MM.1S (cell line): ENCODE data around the gene RPS2.
A peak's percentile ranks its signal among the peaks of the same experiment; 100 is the strongest.

Source experiments
- DNase-seq: peaks from one replicate; pipeline ENCODE4 v3.0.0-alpha.2; 2015
- H2AFZ ChIP-seq: fragments of 300-600 bp; sonication (generic); 2 replicates; pipeline ENCODE4 v1.6.0; 2016; ENCODE audit warnings: antibody characterized with exemption, low read length
- H3F3A ChIP-seq: fragments of 300-600 bp; sonication (generic); 2 replicates; pipeline ENCODE4 v1.6.1; 2016; ENCODE audit warnings: mild to moderate bottlenecking, antibody characterized with exemption, low read length, moderate library complexity, mixed read lengths; ENCODE audit not compliant: insufficient read depth
- H3K27ac ChIP-seq: fragments of 300-600 bp; sonication (generic); 2 replicates; pipeline ENCODE4 v1.5.1; 2016; ENCODE audit warnings: mild to moderate bottlenecking, low read length
- H3K27me3 ChIP-seq: fragments of 300-600 bp; sonication (generic); replicated peaks from 2 replicates; pipeline ENCODE4 v1.6.0; 2016; ENCODE audit warnings: low read length; ENCODE audit not compliant: insufficient read depth
- H3K36me3 ChIP-seq: fragments of 300-600 bp; sonication (generic); replicated peaks from 2 replicates; pipeline ENCODE4 v1.6.1; 2016; ENCODE audit warnings: mild to moderate bottlenecking, low read length, mixed read lengths; ENCODE audit not compliant: insufficient read depth
- H3K4me1 ChIP-seq: fragments of 300-600 bp; sonication (generic); 2 replicates; pipeline ENCODE4 v1.6.1; 2016; ENCODE audit warnings: low read length, mixed read lengths
- H3K4me2 ChIP-seq: fragments of 300-600 bp; sonication (generic); 2 replicates; pipeline ENCODE4 v1.6.0; 2016; ENCODE audit warnings: low read depth, low read length
- H3K4me3 ChIP-seq: fragments of 300-600 bp; sonication (generic); 2 replicates; pipeline ENCODE4 v1.5.1; 2016; ENCODE audit warnings: low read length, mixed read lengths
- H3K79me2 ChIP-seq: fragments of 300-600 bp; sonication (generic); 2 replicates; pipeline ENCODE4 v1.6.1; 2016; ENCODE audit warnings: mixed run types, low read length, mixed read lengths
- H3K9ac ChIP-seq: fragments of 300-600 bp; sonication (generic); 2 replicates; pipeline ENCODE4 v1.6.1; 2016; ENCODE audit warnings: low read length, mixed read lengths
- H3K9me2 ChIP-seq: fragments of 300-600 bp; sonication (generic); replicated peaks from 2 replicates; pipeline ENCODE4 v1.6.1; 2016; ENCODE audit warnings: mild to moderate bottlenecking, low read length, mixed read lengths; ENCODE audit not compliant: insufficient read depth
- H3K9me3 ChIP-seq: fragments of 300-600 bp; sonication (generic); replicated peaks from 2 replicates; pipeline ENCODE4 v1.6.1; 2016; ENCODE audit warnings: mild to moderate bottlenecking, low read length, mixed read lengths; ENCODE audit not compliant: insufficient read depth
- H4K20me1 ChIP-seq: fragments of 300-600 bp; sonication (generic); 2 replicates; pipeline ENCODE4 v1.6.1; 2016; ENCODE audit warnings: mild to moderate bottlenecking, low read length, moderate library complexity, mixed read lengths; ENCODE audit not compliant: insufficient read depth
- CTCF ChIP-seq: fragments of 300-600 bp; sonication (generic); IDR thresholded peaks from 2 replicates; pipeline ENCODE4 v1.5.1; 2016; ENCODE audit warnings: antibody characterized with exemption, low read length, mixed read lengths
- EZH2 ChIP-seq: fragments of 300-600 bp; sonication (generic); optimal IDR thresholded peaks from 2 replicates; pipeline ENCODE3; 2017; ENCODE audit warnings: low read depth, mild to moderate bottlenecking, antibody characterized with exemption, low read length, mixed read lengths
- EZH2phosphoT487 ChIP-seq: fragments of 300-600 bp; sonication (generic); IDR thresholded peaks from 2 replicates; pipeline ENCODE4 v1.6.1; 2018; ENCODE audit warnings: antibody characterized with exemption, low read length

RPS2 gene

GRCh38 chr16:1984347-1985225 lies 20.0 kb upstream of the RPS2 start:
- peaks cover 16% of the 10 kb centered on the region for H3K79me2 ChIP-seq
- H3K27me3 ChIP-seq: peaks cover 39% of the 10 kb centered on the region
- peak overlapping the region; percentile 99 for H3K4me3 ChIP-seq
- 0 out of 2 replicates have a peak, but pooled peaks cover 4% of the 10 kb centered on the region for H3K36me3 ChIP-seq
- TF ChIP-seq CTCF: no peak
- TF ChIP-seq EZH2phosphoT487: no peak
- no peak for TF ChIP-seq EZH2
- H3K9ac ChIP-seq: peak overlapping the region; percentile 86
- H3K4me2 ChIP-seq: peak overlapping the region; percentile 91
- H4K20me1 ChIP-seq: no peaks in the 10 kb centered on the region
- no peak for DNase-seq
- no peaks in the 10 kb centered on the region for H3K9me3 ChIP-seq
- no peaks in the 10 kb centered on the region for H3K9me2 ChIP-seq
- peaks cover 27% of the 10 kb centered on the region for H3F3A ChIP-seq
- H3K27ac ChIP-seq: no peak overlapping the region
- H2AFZ ChIP-seq: peak overlapping the region; percentile 9
- H3K4me1 ChIP-seq: peaks cover 16% of the 10 kb centered on the region

DNA sequence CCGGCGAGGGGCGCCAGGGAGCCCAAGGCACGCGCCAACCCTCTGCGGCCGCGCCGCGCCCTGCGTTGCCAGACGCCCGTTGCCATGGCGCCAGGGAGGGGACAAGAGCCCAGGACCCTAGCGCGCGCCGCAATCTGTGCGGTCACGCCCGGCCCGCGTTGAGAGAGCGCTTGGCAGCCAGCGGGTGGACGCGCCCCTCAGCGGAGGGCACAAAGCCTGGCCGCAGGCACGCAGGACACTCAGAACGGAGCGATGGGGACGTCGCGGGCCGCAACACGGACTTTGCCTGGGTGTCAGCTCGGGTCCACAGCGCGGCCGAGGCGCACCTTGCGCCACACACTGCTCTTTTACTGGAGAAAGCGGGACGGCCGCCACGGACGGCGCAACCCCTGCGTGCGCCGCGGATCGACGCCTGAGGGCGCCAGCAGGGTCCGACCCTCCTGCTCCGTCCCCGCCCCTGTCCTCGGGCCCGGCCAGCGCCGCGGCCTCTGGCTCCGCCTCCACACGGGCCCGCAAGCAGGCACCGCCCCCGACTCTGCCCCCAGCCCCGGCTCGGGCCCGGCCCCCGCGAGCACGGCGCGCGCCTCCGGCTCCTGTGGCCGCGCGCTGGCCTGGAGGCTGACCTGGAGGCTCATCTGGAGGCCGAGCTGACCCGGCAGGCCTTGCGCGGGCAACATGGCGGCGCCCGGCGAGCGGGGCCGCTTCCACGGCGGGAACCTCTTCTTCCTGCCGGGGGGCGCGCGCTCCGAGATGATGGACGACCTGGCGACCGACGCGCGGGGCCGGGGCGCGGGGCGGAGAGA lies 19.1 kb upstream of the RPS2 start, which contains the start of gene GFER:
Gene GFER (plus strand): TSS at position 650 of the 803 bp plus-strand sequence. CDS start 26 bp downstream, at position 676.
- peaks cover 39% of the 10 kb centered on the region for H3K27me3 ChIP-seq
- H3K9me3 ChIP-seq: no peaks in the 10 kb centered on the region
- H3K79me2 ChIP-seq: peaks cover 16% of the 10 kb centered on the region
- no peaks in the 10 kb centered on the region for H4K20me1 ChIP-seq
- H2AFZ ChIP-seq: peak within 1 kb of the TSS; percentile 62
- peaks cover 27% of the 10 kb centered on the region for H3F3A ChIP-seq
- H3K36me3 ChIP-seq: 0 out of 2 replicates have a peak, but pooled peaks cover 4% of the 10 kb centered on the region
- peak within 1 kb of the TSS; percentile 86 for H3K9ac ChIP-seq
- no peak within 1 kb of the TSS for H3K27ac ChIP-seq
- H3K4me1 ChIP-seq: peaks cover 16% of the 10 kb centered on the region
- TF ChIP-seq CTCF (peak; percentile 39), EZH2phosphoT487 (no peak), EZH2 (no peak)
- no peaks in the 10 kb centered on the region for H3K9me2 ChIP-seq
- H3K4me3 ChIP-seq: peak within 1 kb of the TSS; percentile 99
- H3K4me2 ChIP-seq: peak within 1 kb of the TSS; percentile 97
- DNase-seq: peak; percentile 90

DNA sequence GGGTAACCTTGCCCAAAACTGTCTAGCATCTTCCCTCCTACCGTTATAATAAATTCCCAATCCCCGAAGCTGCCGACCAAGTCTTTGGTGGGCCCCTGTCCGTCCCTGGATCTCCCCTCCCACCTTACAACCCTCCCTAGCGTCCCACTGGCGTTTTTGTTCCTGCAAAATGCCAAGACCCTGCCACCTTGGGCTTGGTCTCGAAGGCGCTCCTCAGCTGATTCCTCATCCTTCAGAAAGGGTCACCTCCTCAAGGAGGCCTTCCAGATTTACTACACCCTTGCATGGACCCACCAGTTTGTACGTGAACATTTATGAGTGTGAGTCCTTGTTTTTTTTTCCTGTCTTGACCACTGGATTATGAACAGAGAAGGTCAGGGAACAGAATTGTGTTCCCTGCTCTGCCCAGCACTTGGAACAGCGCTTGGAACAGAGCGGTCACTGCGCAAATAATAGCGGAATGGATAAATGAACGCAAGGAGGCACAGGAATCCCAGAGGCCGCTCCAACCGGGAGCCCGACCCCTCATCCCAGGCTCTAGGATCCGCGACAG lies 18.4 kb upstream of the RPS2 start:
- Histone ChIP-seq H3K9ac (no peak overlapping the region), H2AFZ (peak overlapping the region; percentile 62; the same call in 1 of the 2 replicates), H3K4me2 (peak overlapping the region; percentile 97), H4K20me1 (no peaks in the 10 kb centered on the region), H3F3A (peaks cover 27% of the 10 kb centered on the region), H3K9me3 (no peaks in the 10 kb centered on the region), H3K9me2 (no peaks in the 10 kb centered on the region), H3K27me3 (peaks cover 39% of the 10 kb centered on the region), H3K4me3 (peak overlapping the region; percentile 57), H3K27ac (no peak overlapping the region), H3K4me1 (peaks cover 16% of the 10 kb centered on the region), H3K36me3 (0 out of 2 replicates have a peak, but pooled peaks cover 4% of the 10 kb centered on the region), H3K79me2 (peaks cover 16% of the 10 kb centered on the region)
- no peak for TF ChIP-seq CTCF
- TF ChIP-seq EZH2: peak; percentile 68
- TF ChIP-seq EZH2phosphoT487: no peak
- DNase-seq: no peak
